H1 (cell line): ENCODE data around the gene RNF123. TPM values are rescaled to one million over a fixed set of nuclear protein-coding genes. Genes with fewer than 3 reads are reported as not detected.

Experiments used
- CHD2 ChIP-seq: IDR thresholded peaks from 2 replicates; pipeline ENCODE4 v1.6.1; 2012; ENCODE audit warnings: low read length, improper control_type of control experiment
- E2F6 ChIP-seq: IDR thresholded peaks from 2 replicates; pipeline ENCODE4 v1.6.1; 2012; ENCODE audit warnings: inconsistent platforms
- EP300 ChIP-seq, 2 experiments: IDR thresholded peaks; 1 replicate in 1 of 2; 2 replicates in 1 of 2; pipeline ENCODE4 v1.6.1; 2011 to 2012; ENCODE audit warnings: low read depth in 2 of 2, low read length in 2 of 2, mild to moderate bottlenecking in 2 of 2, borderline replicate concordance in 1 of 2, inconsistent platforms in 1 of 2, moderate library complexity in 1 of 2
- FOSL1 ChIP-seq: IDR thresholded peaks from 2 replicates; pipeline ENCODE4 v1.6.1; 2011; ENCODE audit warnings: mild to moderate bottlenecking, low read depth, low read length, moderate library complexity; ENCODE audit not compliant: insufficient read depth
- HDAC6 ChIP-seq: IDR thresholded peaks from one replicate; pipeline ENCODE4 v1.7.1; 2012; ENCODE audit warnings: low read depth, mild to moderate bottlenecking, inconsistent platforms, low read length, moderate library complexity
- KDM4A ChIP-seq: IDR thresholded peaks from one replicate; pipeline ENCODE4 v1.7.1; 2012; ENCODE audit warnings: low read depth, mild to moderate bottlenecking, moderate library complexity, low read length, inconsistent platforms; ENCODE audit not compliant: severe bottlenecking
- ZNF274 ChIP-seq: IDR thresholded peaks from 2 replicates; pipeline ENCODE4 v1.7.0; 2012; ENCODE audit warnings: low read length, borderline replicate concordance; ENCODE audit errors: extremely low read depth
- polyA plus RNA-seq, 7 experiments: library from polyadenylated mRNA; depleted of rRNA in 3 of 7; stranded (reverse) in 5 of 7; unstranded in 2 of 7; fragments of >200 nt in 5 of 7; fragments of 200-250 nt in 2 of 7; gene quantifications; 1 replicate in 5 of 7; 2 replicates in 1 of 7; 4 replicates in 1 of 7; pipeline versions ENCODE4 v1.2.1 to v1.2.3, GENCODE V29; 2011 to 2013; ENCODE audit warnings: missing spikeins in 2 of 7, mixed read lengths in 2 of 7
- total RNA-seq: library from RNA; stranded (reverse); fragmentation: NEBNext Ultra II Directional; extraction: Animal tissue kit (Norgen Biotek cat#: 25700); gene quantifications from 2 replicates; pipeline ENCODE4 v1.2.1, GENCODE V29; 2021
- TF ChIP-seq, protein P1 (sequence below): fragments of 300-600 bp; sonication (generic); IDR thresholded peaks from 2 replicates; pipeline ENCODE4 v1.7.1; 2012; ENCODE audit warnings: low read length, moderate library complexity, mild to moderate bottlenecking, inconsistent platforms; ENCODE audit not compliant: insufficient replicate concordance
- TF ChIP-seq, protein P2 (sequence below): IDR thresholded peaks from 2 replicates; pipeline ENCODE4 v1.6.1; 2012; ENCODE audit warnings: inconsistent platforms

RNF123 gene
- total and polyA plus RNA-seq, 2 of the 8 experiments (the other 6 are each of a cell fraction or from before 2014, with no cell fraction given): 30.5 to 57.7 TPM

DNA sequence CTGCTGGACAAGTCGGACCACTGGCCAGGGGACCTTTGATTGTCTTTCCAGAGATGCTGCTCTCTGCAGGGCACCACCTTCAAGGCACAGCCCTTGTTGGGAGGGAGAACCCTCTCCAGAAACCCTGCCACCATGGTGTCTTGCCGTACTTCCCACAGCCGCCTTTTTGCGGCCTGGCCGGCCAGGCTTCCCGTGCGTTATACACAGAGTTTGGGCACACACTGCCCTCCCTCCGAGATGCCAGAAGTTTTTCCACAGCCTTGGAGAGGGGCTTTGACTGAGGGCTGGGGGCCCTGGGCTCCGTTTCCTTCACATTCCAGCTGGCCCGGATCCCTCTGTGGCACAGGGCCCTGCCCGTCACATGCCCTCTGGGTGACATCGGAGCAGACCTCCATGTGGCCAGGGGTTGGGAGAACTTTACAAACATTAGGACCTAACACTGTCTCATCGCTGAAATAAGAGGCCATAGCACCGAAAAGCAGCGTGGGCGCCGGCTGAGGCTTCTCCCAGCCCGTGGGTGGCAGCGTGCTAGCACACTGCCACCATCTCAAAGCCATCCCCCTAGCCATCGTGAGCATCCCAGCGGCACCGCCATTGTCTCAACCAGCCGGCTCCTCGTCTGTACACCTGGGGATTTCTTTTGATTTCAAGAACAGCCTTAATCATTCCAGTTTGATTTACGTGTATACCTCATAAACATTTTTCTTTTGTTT is 21.5 kb upstream of the RNF123 start (continued):
- TF ChIP-seq, protein P1, sequence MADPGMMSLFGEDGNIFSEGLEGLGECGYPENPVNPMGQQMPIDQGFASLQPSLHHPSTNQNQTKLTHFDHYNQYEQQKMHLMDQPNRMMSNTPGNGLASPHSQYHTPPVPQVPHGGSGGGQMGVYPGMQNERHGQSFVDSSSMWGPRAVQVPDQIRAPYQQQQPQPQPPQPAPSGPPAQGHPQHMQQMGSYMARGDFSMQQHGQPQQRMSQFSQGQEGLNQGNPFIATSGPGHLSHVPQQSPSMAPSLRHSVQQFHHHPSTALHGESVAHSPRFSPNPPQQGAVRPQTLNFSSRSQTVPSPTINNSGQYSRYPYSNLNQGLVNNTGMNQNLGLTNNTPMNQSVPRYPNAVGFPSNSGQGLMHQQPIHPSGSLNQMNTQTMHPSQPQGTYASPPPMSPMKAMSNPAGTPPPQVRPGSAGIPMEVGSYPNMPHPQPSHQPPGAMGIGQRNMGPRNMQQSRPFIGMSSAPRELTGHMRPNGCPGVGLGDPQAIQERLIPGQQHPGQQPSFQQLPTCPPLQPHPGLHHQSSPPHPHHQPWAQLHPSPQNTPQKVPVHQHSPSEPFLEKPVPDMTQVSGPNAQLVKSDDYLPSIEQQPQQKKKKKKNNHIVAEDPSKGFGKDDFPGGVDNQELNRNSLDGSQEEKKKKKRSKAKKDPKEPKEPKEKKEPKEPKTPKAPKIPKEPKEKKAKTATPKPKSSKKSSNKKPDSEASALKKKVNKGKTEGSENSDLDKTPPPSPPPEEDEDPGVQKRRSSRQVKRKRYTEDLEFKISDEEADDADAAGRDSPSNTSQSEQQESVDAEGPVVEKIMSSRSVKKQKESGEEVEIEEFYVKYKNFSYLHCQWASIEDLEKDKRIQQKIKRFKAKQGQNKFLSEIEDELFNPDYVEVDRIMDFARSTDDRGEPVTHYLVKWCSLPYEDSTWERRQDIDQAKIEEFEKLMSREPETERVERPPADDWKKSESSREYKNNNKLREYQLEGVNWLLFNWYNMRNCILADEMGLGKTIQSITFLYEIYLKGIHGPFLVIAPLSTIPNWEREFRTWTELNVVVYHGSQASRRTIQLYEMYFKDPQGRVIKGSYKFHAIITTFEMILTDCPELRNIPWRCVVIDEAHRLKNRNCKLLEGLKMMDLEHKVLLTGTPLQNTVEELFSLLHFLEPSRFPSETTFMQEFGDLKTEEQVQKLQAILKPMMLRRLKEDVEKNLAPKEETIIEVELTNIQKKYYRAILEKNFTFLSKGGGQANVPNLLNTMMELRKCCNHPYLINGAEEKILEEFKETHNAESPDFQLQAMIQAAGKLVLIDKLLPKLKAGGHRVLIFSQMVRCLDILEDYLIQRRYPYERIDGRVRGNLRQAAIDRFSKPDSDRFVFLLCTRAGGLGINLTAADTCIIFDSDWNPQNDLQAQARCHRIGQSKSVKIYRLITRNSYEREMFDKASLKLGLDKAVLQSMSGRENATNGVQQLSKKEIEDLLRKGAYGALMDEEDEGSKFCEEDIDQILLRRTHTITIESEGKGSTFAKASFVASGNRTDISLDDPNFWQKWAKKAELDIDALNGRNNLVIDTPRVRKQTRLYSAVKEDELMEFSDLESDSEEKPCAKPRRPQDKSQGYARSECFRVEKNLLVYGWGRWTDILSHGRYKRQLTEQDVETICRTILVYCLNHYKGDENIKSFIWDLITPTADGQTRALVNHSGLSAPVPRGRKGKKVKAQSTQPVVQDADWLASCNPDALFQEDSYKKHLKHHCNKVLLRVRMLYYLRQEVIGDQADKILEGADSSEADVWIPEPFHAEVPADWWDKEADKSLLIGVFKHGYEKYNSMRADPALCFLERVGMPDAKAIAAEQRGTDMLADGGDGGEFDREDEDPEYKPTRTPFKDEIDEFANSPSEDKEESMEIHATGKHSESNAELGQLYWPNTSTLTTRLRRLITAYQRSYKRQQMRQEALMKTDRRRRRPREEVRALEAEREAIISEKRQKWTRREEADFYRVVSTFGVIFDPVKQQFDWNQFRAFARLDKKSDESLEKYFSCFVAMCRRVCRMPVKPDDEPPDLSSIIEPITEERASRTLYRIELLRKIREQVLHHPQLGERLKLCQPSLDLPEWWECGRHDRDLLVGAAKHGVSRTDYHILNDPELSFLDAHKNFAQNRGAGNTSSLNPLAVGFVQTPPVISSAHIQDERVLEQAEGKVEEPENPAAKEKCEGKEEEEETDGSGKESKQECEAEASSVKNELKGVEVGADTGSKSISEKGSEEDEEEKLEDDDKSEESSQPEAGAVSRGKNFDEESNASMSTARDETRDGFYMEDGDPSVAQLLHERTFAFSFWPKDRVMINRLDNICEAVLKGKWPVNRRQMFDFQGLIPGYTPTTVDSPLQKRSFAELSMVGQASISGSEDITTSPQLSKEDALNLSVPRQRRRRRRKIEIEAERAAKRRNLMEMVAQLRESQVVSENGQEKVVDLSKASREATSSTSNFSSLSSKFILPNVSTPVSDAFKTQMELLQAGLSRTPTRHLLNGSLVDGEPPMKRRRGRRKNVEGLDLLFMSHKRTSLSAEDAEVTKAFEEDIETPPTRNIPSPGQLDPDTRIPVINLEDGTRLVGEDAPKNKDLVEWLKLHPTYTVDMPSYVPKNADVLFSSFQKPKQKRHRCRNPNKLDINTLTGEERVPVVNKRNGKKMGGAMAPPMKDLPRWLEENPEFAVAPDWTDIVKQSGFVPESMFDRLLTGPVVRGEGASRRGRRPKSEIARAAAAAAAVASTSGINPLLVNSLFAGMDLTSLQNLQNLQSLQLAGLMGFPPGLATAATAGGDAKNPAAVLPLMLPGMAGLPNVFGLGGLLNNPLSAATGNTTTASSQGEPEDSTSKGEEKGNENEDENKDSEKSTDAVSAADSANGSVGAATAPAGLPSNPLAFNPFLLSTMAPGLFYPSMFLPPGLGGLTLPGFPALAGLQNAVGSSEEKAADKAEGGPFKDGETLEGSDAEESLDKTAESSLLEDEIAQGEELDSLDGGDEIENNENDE: no peak
- TF ChIP-seq E2F6 (no peak), HDAC6 (no peak), KDM4A (no peak), CHD2 (no peak), EP300 (IDR thresholded peaks at IDR 0.05; ENCODE audit: borderline replicate concordance in 1 of 2, low read depth in 2 of 2, low read length in 2 of 2) (no peak), FOSL1 (no peak), ZNF274 (no peak)
- TF ChIP-seq, protein P2, sequence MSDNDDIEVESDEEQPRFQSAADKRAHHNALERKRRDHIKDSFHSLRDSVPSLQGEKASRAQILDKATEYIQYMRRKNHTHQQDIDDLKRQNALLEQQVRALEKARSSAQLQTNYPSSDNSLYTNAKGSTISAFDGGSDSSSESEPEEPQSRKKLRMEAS: no peak
